ENCODE results near the gene FEZF2. TPM values are rescaled to one million over a fixed set of nuclear protein-coding genes. Genes with fewer than 3 reads are reported as not detected.

The FEZF2 gene
- total RNA-seq, 1 donor from 2014 or later: not detected

DNA sequence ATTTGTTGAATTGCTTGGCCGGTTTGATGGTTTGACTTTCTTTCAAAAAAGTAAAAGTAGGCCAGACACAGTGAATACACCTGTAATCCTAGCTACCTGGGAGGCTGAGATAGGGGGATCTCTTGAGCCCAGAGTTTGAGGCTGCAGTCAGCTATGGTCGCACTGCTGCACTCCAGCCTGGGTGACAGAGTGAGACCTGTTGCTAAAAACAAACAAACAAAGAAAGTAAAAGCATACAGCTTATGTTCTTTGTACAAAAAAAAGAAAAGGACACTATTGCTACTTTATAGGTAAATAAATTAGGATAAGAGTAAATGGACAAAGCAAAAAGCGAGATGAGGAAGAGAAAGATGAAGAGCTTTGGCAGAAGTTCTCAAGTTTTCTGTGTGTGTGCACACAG lies 13.9 kb upstream of the FEZF2 start:
- TF ChIP-seq, protein P1, sequence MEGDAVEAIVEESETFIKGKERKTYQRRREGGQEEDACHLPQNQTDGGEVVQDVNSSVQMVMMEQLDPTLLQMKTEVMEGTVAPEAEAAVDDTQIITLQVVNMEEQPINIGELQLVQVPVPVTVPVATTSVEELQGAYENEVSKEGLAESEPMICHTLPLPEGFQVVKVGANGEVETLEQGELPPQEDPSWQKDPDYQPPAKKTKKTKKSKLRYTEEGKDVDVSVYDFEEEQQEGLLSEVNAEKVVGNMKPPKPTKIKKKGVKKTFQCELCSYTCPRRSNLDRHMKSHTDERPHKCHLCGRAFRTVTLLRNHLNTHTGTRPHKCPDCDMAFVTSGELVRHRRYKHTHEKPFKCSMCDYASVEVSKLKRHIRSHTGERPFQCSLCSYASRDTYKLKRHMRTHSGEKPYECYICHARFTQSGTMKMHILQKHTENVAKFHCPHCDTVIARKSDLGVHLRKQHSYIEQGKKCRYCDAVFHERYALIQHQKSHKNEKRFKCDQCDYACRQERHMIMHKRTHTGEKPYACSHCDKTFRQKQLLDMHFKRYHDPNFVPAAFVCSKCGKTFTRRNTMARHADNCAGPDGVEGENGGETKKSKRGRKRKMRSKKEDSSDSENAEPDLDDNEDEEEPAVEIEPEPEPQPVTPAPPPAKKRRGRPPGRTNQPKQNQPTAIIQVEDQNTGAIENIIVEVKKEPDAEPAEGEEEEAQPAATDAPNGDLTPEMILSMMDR (IDR thresholded peaks at IDR 0.05; ENCODE audit: insufficient read depth, low read length, severe bottlenecking): no peak
- Histone ChIP-seq H3K36me3 (ENCODE audit: control insufficient read depth, insufficient read depth, low read length) (no peaks in the 10 kb centered on the region), H3K27me3 (ENCODE audit: control insufficient read depth, insufficient read depth, low read length) (no peaks in the 10 kb centered on the region), H3K4me3 (ENCODE audit: low read depth, low read length) (no peak overlapping the region)
- DNase-seq (ENCODE audit: low read depth): no peak
- FAIRE-seq: no peak

DNA sequence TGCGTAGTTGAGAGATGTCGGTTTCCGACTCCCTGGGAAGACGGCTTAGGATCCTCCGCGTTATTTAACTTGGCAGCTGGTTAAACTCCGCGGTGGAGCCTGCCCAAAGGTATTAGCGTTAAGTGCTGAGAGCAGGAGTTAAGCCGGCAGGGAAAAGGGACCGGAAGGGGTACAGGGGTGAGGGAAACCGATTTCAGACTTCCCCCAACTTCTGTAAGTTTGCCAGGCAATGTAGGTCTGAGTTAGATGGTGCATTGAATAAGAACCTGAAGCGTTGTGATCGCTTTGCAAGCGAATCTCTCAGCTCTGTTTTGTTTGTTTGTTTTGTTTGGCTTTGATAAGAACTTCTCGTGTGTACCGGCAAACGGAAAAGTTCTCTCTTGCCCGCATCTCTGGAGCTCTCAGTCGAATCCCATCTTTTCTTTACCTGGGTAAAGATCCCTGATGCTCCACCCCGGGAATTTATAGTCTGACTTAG lies 6.0 kb upstream of the FEZF2 start:
- TF ChIP-seq, protein P1 (IDR thresholded peaks at IDR 0.05; ENCODE audit: insufficient read depth, low read length, severe bottlenecking): no peak
- FAIRE-seq: no peak
- peaks cover 55% of the 10 kb centered on the region for H3K27me3 ChIP-seq (ENCODE audit: control insufficient read depth, insufficient read depth, low read length)

DNA sequence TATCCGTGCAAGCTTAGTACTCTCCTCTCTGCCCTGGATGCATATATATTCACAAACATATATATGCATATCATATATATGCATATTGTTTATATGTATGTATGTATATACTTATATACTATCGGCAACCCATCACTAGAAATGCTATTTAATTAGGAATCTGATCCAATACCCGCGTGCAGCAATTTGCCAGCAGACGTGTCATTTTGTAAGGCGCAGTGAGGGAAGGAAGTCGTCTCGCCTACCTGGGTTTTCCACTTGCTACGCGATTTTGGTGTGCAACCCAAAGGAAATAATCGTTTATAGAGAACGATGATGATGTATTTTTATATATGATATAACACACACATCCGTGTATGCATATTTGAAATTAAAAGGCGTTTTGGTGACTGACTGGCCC lies 5.6 kb upstream of the FEZF2 start:
- H3K4me3 ChIP-seq (ENCODE audit: low read depth, low read length): no peak overlapping the region
- FAIRE-seq (no peak), DNase-seq (ENCODE audit: low read depth) (no peak)
- H3K36me3 ChIP-seq (ENCODE audit: control insufficient read depth, insufficient read depth, low read length): no peaks in the 10 kb centered on the region
- H3K27me3 ChIP-seq (ENCODE audit: control insufficient read depth, insufficient read depth, low read length): peaks cover 58% of the 10 kb centered on the region
- TF ChIP-seq, protein P1 (IDR thresholded peaks at IDR 0.05; ENCODE audit: insufficient read depth, low read length, severe bottlenecking): no peak

More for the DNA sequence above, 6.0 kb upstream of the FEZF2 start:
- H3K4me3 ChIP-seq (ENCODE audit: low read depth, low read length): no peak overlapping the region
- no peak for DNase-seq (ENCODE audit: low read depth)
- H3K36me3 ChIP-seq (ENCODE audit: control insufficient read depth, insufficient read depth, low read length): no peaks in the 10 kb centered on the region

DNA sequence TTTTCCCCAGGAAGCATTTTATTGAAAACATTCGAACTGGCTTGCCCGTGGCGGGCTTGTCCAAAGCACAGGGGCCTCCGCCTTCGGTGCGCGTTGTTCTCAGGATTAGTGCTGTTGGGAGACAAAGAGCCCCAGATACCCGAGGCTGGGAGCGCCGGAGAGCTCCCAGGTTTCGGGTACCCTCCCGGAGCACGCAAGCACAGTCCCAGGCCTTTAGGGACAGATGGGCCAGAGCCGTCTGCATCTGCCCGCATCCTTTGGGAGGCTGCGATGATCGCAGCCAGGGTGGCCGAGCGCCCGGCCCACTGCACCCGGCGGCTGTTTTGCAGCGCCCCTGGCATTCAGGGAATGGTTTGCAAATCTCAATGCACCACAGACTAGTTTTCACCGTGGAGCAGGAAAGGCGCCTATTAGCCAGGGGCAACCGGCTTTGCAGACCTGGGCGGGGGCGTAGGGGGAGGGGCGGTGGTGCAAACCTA lies 5.0 kb upstream of the FEZF2 start:
- peaks cover 63% of the 10 kb centered on the region for H3K27me3 ChIP-seq (ENCODE audit: control insufficient read depth, insufficient read depth, low read length)
- H3K36me3 ChIP-seq (ENCODE audit: control insufficient read depth, insufficient read depth, low read length): no peaks in the 10 kb centered on the region
- TF ChIP-seq, protein P1 (IDR thresholded peaks at IDR 0.05; ENCODE audit: insufficient read depth, low read length, severe bottlenecking): no peak
- no peak for DNase-seq (ENCODE audit: low read depth)
- FAIRE-seq: no peak
- H3K4me3 ChIP-seq (ENCODE audit: low read depth, low read length): no peak overlapping the region

DNA sequence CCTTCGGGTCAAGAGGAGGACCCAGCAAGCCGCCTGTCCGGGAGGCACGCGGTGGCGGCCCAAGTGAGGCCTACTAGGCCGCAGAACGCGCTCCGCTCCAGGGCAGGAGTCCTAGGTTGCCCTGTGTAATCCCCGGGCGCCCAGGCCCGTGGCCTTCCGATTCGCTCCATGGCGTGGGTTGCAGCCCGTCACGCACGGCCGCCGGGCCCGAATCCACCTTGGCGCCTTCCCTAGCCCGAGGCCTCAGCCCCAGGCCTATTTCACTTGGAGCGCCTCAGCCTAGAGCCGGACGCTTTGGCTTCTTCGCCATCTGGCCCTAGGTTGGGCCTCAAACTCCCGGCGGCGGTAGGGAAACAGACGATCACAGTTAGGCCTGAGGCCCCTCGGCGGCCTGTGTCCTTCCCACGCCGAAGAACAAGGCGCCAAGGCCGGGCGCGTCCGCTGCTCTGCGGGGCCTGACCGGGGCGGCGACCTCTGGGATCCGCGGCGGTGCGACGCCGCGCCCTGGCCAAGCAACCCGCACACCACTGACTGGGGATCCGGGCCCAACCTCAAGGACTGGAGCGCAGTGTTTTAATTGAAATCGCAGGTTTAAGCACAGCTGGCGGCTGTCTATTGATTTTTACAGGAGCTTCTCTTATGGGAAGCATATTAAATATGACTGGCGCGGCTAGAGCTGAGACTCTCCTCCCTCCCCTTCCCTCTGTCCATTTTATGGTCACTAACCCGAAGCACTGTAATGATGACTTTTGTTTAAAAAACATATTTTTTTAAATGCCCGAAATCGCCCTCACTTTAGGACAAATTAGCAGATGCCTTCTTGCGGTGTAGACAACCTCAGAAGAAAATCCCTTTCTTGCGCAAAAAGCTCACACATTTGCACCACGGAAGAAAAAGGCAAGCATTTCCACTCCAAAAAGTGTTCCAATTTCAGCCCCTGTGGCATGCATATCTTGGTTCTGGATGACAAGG lies 3.8 kb upstream of the FEZF2 start:
- no peak overlapping the region for H3K4me3 ChIP-seq (ENCODE audit: low read depth, low read length)
- no peak for DNase-seq (ENCODE audit: low read depth)
- TF ChIP-seq, protein P1 (IDR thresholded peaks at IDR 0.05; ENCODE audit: insufficient read depth, low read length, severe bottlenecking): no peak
- H3K36me3 ChIP-seq (ENCODE audit: control insufficient read depth, insufficient read depth, low read length): no peaks in the 10 kb centered on the region
- FAIRE-seq: no peak
- peaks cover 71% of the 10 kb centered on the region for H3K27me3 ChIP-seq (ENCODE audit: control insufficient read depth, insufficient read depth, low read length)

Measured in bronchial epithelial cell (primary cell).